ENCODE data around the gene ST8SIA5. TPM values are rescaled to one million over a fixed set of nuclear protein-coding genes. Genes with fewer than 3 reads are reported as not detected.

ST8SIA5 gene
- total and polyA plus RNA-seq, 4 donors: 3.3 to 26.6 (median 16.1) TPM

DNA sequence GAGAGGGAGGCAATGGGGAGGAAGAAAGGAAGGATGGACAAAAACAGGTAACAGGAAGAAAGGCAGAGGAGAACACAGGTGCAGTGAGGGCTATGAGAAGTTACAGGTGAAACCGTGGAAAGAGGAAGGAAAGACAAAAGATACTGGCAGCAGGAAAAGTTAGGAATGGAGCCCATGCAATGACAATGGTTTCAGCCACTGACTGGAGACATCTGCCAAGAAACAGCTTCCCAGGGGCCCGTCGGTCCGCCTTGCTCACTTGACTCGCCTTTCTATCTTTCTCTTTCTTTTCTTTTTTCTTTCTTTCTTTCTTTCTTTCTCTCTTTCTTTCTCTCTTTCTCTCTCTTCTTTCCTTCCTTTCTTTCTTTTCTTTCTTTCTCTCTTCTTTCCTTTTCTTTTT is 37.5 kb downstream of the ST8SIA5 start:
- 42% methylated on average over 5 of the region's 5 CpGs for WGBS (ENCODE audit: insufficient coverage)
- no peak overlapping the region for H3K27ac ChIP-seq (ENCODE audit: low read depth, low read length)

DNA sequence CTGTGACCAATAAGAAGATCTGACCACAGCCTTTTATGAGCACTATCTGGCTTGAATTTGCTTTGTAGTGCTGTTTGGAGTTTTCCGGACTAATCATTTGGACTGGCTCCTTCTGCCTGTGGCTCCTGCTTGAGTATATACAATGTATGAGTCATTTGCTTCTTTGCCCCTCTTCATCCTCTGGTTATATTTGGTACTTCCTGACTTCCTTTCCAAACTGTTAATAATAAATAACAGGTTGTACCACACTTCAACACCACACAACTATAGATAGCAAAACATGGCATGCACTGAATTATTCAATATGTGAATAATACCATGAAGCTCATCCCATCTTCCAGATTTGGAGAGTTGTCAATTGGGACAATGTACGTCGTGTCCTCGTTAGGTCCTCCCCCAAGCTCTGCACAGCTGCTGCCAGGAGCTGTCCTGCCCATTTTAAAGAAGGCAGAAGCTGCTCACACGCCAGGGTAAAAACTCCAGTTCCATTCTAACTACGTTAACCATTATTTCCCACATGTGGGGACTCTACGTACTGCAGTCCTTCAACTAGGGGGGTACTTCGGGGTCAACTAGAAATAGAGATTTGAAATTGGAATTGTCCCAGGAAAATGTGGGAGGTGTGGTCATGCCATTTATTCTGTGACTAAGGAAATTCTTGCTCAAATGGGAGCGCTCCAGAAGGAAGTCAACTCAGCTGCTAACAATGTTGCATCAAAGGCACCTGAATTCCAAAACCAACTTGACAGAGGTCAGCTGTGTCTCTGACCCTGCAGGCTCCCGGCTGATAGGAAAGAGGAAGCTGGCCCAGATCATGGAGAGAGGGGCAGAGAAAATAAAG is 38.1 kb downstream of the ST8SIA5 start:
- Histone ChIP-seq H3K4me3 (ENCODE audit: low read depth, low read length) (no peak overlapping the region), H3K9me3 (ENCODE audit: control insufficient read depth, insufficient read depth, low read length) (no peaks in the 10 kb centered on the region), H3K27me3 (ENCODE audit: control insufficient read depth, insufficient read depth, low read length) (no peaks in the 10 kb centered on the region), H3K27ac (ENCODE audit: low read depth, low read length) (no peak overlapping the region), H3K36me3 (ENCODE audit: control insufficient read depth, insufficient read depth, low read length) (peaks cover 3% of the 10 kb centered on the region), H3K4me1 (ENCODE audit: control insufficient read depth, insufficient read depth, low read length) (peaks cover 37% of the 10 kb centered on the region)
- 52% methylated on average over 5 of the region's 10 CpGs for WGBS (ENCODE audit: insufficient coverage)
- DNase-seq (ENCODE audit: low read depth in 4 of 6, low spot score in 6 of 6): no peak

More for the DNA sequence above, 37.5 kb downstream of the ST8SIA5 start:
- Histone ChIP-seq H3K4me3 (ENCODE audit: low read depth, low read length) (no peak overlapping the region), H3K9me3 (ENCODE audit: control insufficient read depth, insufficient read depth, low read length) (no peaks in the 10 kb centered on the region), H3K27me3 (ENCODE audit: control insufficient read depth, insufficient read depth, low read length) (no peaks in the 10 kb centered on the region), H3K4me1 (ENCODE audit: control insufficient read depth, insufficient read depth, low read length) (peaks cover 36% of the 10 kb centered on the region), H3K36me3 (ENCODE audit: control insufficient read depth, insufficient read depth, low read length) (peaks cover 3% of the 10 kb centered on the region)
- no peak for DNase-seq (ENCODE audit: low read depth in 4 of 6, low spot score in 6 of 6)

DNA sequence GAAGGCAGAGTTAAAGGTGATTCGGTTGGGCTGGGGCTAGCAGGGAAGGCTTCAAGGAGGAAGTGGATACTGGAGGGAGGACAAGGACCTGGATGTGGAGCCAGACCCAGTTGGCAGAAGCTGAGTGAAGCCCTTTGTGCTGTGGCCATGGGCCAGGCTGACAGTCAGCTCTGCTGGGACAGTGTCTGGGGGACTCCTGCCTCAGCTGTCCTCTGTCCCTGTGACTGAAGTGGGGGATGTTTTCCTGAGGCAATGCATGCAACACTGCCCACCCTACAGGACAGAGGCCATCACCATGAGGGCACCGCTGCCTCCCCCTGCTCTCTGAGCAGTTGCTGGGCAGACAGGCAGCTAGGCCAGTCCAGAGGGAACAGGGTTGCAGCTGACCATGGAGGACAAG is 40.0 kb downstream of the ST8SIA5 start:
- Histone ChIP-seq H3K27ac (ENCODE audit: low read depth, low read length) (no peak overlapping the region), H3K4me1 (ENCODE audit: control insufficient read depth, insufficient read depth, low read length) (peaks cover 55% of the 10 kb centered on the region), H3K27me3 (ENCODE audit: control insufficient read depth, insufficient read depth, low read length) (no peaks in the 10 kb centered on the region), H3K9me3 (ENCODE audit: control insufficient read depth, insufficient read depth, low read length) (no peaks in the 10 kb centered on the region), H3K4me3 (ENCODE audit: low read depth, low read length) (no peak overlapping the region), H3K36me3 (ENCODE audit: control insufficient read depth, insufficient read depth, low read length) (peaks cover 3% of the 10 kb centered on the region)
- peak in 1 of 6 donors; percentile 38 for DNase-seq (ENCODE audit: low read depth in 4 of 6, low spot score in 6 of 6)
- WGBS (ENCODE audit: insufficient coverage): 83% methylated on average over 2 of the region's 2 CpGs

DNA sequence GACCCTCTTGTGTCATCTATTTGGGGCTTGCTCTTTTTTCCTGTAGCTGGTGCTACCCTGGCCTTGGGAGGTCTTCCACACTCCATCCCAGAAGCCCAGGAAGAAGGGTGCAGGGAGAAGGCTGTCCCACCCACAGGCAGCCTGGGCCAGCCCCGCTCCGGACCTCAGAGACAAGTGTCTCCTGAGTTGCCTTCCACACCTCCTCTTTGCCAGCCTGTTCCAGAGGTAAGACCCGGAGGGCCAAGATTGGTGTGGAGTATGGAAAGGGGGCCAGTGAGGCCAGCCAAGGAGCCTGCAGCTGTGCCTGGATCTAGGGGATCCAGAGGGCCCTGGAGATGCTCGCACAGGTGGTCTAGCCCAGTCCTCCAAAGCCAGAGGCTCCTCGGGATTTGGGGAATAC is 40.5 kb downstream of the ST8SIA5 start:
- Histone ChIP-seq H3K4me1 (ENCODE audit: control insufficient read depth, insufficient read depth, low read length) (peaks cover 59% of the 10 kb centered on the region), H3K4me3 (ENCODE audit: low read depth, low read length) (no peak overlapping the region), H3K27me3 (ENCODE audit: control insufficient read depth, insufficient read depth, low read length) (no peaks in the 10 kb centered on the region), H3K9me3 (ENCODE audit: control insufficient read depth, insufficient read depth, low read length) (no peaks in the 10 kb centered on the region), H3K27ac (ENCODE audit: low read depth, low read length) (no peak overlapping the region), H3K36me3 (ENCODE audit: control insufficient read depth, insufficient read depth, low read length) (peaks cover 3% of the 10 kb centered on the region)
- WGBS (ENCODE audit: insufficient coverage): 100% methylated on average over 2 of the region's 5 CpGs
- DNase-seq (ENCODE audit: low read depth in 4 of 6, low spot score in 6 of 6): no peak

DNA sequence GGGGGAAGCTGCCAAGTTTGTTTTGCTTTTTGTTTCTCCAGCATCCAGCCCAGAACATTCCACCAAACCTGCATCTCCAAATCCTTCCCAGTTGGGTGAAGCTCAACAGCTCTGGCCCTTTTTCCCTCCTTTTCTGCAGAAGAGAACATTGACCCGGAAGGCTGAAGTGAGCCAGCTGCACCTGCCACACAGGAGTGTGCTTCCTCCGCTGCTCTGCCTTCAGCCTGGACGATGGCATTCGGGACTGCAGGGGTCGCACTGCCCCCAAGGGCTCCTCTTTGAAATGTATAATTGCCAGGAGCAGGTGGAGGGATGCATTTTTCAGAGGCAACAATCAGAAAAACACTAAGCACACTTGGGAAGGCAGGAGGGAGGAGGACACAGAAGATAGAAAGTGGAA is 41.8 kb downstream of the ST8SIA5 start:
- H3K36me3 ChIP-seq (ENCODE audit: control insufficient read depth, insufficient read depth, low read length): peaks cover 3% of the 10 kb centered on the region
- no peak overlapping the region for H3K4me3 ChIP-seq (ENCODE audit: low read depth, low read length)
- H3K9me3 ChIP-seq (ENCODE audit: control insufficient read depth, insufficient read depth, low read length): no peaks in the 10 kb centered on the region
- H3K27me3 ChIP-seq (ENCODE audit: control insufficient read depth, insufficient read depth, low read length): no peaks in the 10 kb centered on the region
- H3K27ac ChIP-seq (ENCODE audit: low read depth, low read length): no peak overlapping the region
- 59% methylated on average over 5 of the region's 5 CpGs for WGBS (ENCODE audit: insufficient coverage)
- H3K4me1 ChIP-seq (ENCODE audit: control insufficient read depth, insufficient read depth, low read length): peaks cover 56% of the 10 kb centered on the region
- no peak for DNase-seq (ENCODE audit: low read depth in 4 of 6, low spot score in 6 of 6)

DNA sequence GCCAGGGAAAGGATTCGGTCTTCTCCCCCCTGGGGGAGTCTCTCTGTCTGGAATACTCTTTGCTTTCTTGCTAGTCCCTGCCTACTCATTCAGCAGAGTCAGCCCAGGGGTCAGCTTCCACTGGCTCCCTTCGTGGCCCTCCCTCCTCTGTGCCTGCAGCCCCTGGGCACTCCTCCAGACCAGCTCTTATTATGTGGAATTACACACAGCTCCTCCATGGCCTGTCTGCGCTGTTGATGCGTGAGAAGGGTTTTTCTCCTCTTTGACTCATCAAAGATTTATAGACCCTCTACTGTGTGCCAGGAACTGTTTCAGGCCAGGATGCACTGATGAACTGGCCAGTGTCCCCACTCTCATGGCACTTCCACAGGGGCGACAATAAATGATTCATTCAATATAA is 44.4 kb downstream of the ST8SIA5 start:
- WGBS (ENCODE audit: insufficient coverage): 14% methylated on average over 1 of the region's 5 CpGs
- peak; percentile 71 to 92 (median 78) for DNase-seq (ENCODE audit: low read depth in 4 of 6, low spot score in 6 of 6)
- H3K4me1 ChIP-seq (ENCODE audit: control insufficient read depth, insufficient read depth, low read length): peaks cover 41% of the 10 kb centered on the region
- no peaks in the 10 kb centered on the region for H3K9me3 ChIP-seq (ENCODE audit: control insufficient read depth, insufficient read depth, low read length)
- peak overlapping the region; percentile 26 for H3K27ac ChIP-seq (ENCODE audit: low read depth, low read length)
- H3K4me3 ChIP-seq (ENCODE audit: low read depth, low read length): no peak overlapping the region
- H3K27me3 ChIP-seq (ENCODE audit: control insufficient read depth, insufficient read depth, low read length): no peaks in the 10 kb centered on the region
- peaks cover 3% of the 10 kb centered on the region for H3K36me3 ChIP-seq (ENCODE audit: control insufficient read depth, insufficient read depth, low read length)

DNA sequence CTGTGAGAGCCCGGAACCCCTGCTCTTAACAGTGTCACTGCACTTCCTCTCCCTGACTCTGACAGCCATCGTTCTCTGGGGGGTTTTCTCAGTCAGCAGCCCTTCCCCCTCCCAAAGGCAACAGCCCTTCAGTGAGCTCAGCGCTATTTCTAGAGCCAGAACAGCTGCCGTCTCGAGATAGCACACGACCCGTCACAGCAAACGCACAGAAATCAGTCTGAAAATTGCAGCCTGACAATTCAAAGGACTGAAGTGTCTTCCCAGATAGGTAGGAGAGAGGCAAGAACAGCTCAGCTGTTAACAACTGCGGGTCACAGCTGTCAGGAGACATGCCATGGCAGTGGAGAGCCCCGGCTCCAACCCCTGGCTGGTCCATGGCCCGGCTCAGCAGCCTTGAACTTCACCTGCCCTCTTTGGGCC is 45.4 kb downstream of the ST8SIA5 start:
- Histone ChIP-seq H3K27me3 (ENCODE audit: control insufficient read depth, insufficient read depth, low read length) (no peaks in the 10 kb centered on the region), H3K27ac (ENCODE audit: low read depth, low read length) (peak overlapping the region; percentile 26), H3K36me3 (ENCODE audit: control insufficient read depth, insufficient read depth, low read length) (peaks cover 3% of the 10 kb centered on the region), H3K4me1 (ENCODE audit: control insufficient read depth, insufficient read depth, low read length) (peaks cover 31% of the 10 kb centered on the region), H3K9me3 (ENCODE audit: control insufficient read depth, insufficient read depth, low read length) (no peaks in the 10 kb centered on the region), H3K4me3 (ENCODE audit: low read depth, low read length) (no peak overlapping the region)
- peak in 2 of 6 donors; percentile 34 to 63 for DNase-seq (ENCODE audit: low read depth in 4 of 6, low spot score in 6 of 6)
- 43% methylated on average over 8 of the region's 11 CpGs for whole genome bisulfite sequencing (ENCODE audit: insufficient coverage)

DNA sequence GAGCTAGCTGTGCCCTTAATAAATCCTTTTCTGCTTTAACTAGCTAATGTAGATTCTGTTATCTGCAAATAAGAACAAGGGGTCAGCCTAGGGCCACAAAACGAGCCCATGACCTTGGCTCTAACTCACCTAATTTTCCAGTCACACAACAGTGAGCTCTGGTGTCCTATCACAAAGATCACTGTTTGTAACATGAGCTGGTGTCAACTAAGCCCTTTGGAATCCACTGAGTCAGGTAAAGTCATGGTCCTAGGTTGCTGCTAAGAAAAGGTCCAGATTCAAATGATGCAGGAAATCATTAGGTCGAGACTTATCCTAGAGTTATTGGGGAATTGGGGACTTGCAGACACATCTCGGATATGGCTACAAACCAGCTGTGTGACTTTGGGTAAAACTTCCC is 49.9 kb downstream of the ST8SIA5 start:
- Histone ChIP-seq H3K4me3 (ENCODE audit: low read depth, low read length) (no peak overlapping the region), H3K27ac (ENCODE audit: low read depth, low read length) (no peak overlapping the region), H3K4me1 (ENCODE audit: control insufficient read depth, insufficient read depth, low read length) (peaks cover 16% of the 10 kb centered on the region), H3K36me3 (ENCODE audit: control insufficient read depth, insufficient read depth, low read length) (no peaks in the 10 kb centered on the region), H3K9me3 (ENCODE audit: control insufficient read depth, insufficient read depth, low read length) (no peaks in the 10 kb centered on the region), H3K27me3 (ENCODE audit: control insufficient read depth, insufficient read depth, low read length) (no peaks in the 10 kb centered on the region)
- no peak for DNase-seq (ENCODE audit: low read depth in 4 of 6, low spot score in 6 of 6)
- WGBS (ENCODE audit: insufficient coverage): 83% methylated on average over 1 of the region's 3 CpGs

DNA sequence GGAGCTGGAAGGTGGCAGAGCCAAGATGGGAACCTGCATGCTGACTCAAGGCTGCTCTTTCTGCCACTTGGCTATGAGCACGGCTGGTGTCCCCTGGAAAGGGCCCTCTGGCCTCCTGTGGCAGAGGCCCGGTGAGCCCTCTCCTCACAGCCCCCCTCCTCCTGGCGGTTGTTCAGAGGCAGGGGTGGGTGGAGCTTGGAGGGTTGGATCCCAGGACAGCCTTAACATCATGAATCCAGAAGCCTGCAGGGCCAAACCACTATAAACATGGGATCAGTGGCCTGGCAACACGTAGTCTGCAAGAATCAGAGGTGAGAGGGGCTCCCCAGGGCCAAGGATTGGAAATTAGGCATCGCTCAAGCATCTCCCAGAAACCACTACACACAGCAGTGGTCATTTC is 51.3 kb downstream of the ST8SIA5 start:
- DNase-seq (ENCODE audit: low read depth in 4 of 6, low spot score in 6 of 6): peak in 1 of 6 donors; percentile 26
- no peak overlapping the region for H3K4me3 ChIP-seq (ENCODE audit: low read depth, low read length)
- no peak overlapping the region for H3K27ac ChIP-seq (ENCODE audit: low read depth, low read length)
- no peaks in the 10 kb centered on the region for H3K27me3 ChIP-seq (ENCODE audit: control insufficient read depth, insufficient read depth, low read length)
- H3K4me1 ChIP-seq (ENCODE audit: control insufficient read depth, insufficient read depth, low read length): peaks cover 6% of the 10 kb centered on the region
- no peaks in the 10 kb centered on the region for H3K36me3 ChIP-seq (ENCODE audit: control insufficient read depth, insufficient read depth, low read length)
- no peaks in the 10 kb centered on the region for H3K9me3 ChIP-seq (ENCODE audit: control insufficient read depth, insufficient read depth, low read length)
- 40% methylated on average over 1 of the region's 5 CpGs for WGBS (ENCODE audit: insufficient coverage)

DNA sequence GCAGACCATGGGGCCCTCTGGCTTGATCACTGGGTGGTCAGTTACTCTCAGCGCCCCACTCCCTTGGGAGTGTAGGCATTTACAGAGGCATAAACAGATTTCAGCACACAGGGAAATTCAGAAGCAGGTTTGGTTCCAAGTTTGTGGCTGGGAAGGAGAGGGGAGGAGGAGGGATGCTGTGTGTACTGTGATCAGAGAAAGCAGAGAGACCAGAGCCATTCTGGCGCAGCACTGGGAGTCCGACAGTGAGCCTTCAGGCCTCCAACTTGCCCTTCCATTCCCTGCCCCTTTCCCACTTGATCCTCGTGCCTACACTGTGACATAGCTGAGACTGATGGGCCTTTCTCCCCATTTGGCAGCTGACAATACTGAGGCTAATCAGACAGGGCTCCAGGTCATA is 52.0 kb downstream of the ST8SIA5 start:
- Histone ChIP-seq H3K4me3 (ENCODE audit: low read depth, low read length) (no peak overlapping the region), H3K27me3 (ENCODE audit: control insufficient read depth, insufficient read depth, low read length) (no peaks in the 10 kb centered on the region), H3K27ac (ENCODE audit: low read depth, low read length) (no peak overlapping the region), H3K4me1 (ENCODE audit: control insufficient read depth, insufficient read depth, low read length) (peaks cover 10% of the 10 kb centered on the region), H3K9me3 (ENCODE audit: control insufficient read depth, insufficient read depth, low read length) (no peaks in the 10 kb centered on the region), H3K36me3 (ENCODE audit: control insufficient read depth, insufficient read depth, low read length) (no peaks in the 10 kb centered on the region)
- DNase-seq (ENCODE audit: low read depth in 4 of 6, low spot score in 6 of 6): no peak
- 94% methylated on average over 4 of the region's 4 CpGs for WGBS (ENCODE audit: insufficient coverage)
